Measurements from ENCODE around the gene RAN. TPM values are rescaled to one million over a fixed set of nuclear protein-coding genes. Genes with fewer than 3 reads are reported as not detected.
"Not testable (repeated sequence)": the region's sequence is repeated elsewhere in the genome, so short reads cannot be mapped to it uniquely, and the experiment has no call there.

The RAN gene
- polyA plus RNA-seq, 1 donor from 2014 or later, result 616 TPM

DNA sequence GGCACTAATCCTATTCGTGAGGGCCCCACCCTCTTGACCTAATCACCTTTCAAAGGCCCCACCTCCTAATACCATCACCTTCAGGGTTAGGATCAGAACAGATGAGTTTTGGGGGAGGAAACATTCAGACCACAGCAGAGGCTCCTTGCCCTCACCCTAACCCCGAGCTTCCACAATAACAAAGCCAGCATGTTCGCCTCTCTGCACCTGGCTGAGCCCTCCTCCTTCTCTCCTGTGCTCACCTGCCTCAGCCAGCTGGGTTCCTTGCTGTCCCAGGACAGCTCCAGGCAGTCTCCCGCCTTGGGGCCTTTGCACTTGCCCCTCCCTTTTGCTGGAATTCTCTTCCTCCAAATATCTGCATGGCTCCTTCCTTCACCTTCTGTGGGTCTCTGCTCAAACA lies 9.7 kb upstream of the RAN start:
- TF ChIP-seq RAD21 (conservative IDR thresholded peaks at IDR 0.05) (no peak), SMC3 (conservative IDR thresholded peaks at IDR 0.05; ENCODE audit: poor library complexity) (no peak), TAF1 (IDR thresholded peaks at IDR 0.05; ENCODE audit: low read depth) (no peak)
- TF ChIP-seq, protein P1, sequence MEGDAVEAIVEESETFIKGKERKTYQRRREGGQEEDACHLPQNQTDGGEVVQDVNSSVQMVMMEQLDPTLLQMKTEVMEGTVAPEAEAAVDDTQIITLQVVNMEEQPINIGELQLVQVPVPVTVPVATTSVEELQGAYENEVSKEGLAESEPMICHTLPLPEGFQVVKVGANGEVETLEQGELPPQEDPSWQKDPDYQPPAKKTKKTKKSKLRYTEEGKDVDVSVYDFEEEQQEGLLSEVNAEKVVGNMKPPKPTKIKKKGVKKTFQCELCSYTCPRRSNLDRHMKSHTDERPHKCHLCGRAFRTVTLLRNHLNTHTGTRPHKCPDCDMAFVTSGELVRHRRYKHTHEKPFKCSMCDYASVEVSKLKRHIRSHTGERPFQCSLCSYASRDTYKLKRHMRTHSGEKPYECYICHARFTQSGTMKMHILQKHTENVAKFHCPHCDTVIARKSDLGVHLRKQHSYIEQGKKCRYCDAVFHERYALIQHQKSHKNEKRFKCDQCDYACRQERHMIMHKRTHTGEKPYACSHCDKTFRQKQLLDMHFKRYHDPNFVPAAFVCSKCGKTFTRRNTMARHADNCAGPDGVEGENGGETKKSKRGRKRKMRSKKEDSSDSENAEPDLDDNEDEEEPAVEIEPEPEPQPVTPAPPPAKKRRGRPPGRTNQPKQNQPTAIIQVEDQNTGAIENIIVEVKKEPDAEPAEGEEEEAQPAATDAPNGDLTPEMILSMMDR (IDR thresholded peaks at IDR 0.05; ENCODE audit: poor library complexity, severe bottlenecking), result no peak
- TF ChIP-seq, protein P2, sequence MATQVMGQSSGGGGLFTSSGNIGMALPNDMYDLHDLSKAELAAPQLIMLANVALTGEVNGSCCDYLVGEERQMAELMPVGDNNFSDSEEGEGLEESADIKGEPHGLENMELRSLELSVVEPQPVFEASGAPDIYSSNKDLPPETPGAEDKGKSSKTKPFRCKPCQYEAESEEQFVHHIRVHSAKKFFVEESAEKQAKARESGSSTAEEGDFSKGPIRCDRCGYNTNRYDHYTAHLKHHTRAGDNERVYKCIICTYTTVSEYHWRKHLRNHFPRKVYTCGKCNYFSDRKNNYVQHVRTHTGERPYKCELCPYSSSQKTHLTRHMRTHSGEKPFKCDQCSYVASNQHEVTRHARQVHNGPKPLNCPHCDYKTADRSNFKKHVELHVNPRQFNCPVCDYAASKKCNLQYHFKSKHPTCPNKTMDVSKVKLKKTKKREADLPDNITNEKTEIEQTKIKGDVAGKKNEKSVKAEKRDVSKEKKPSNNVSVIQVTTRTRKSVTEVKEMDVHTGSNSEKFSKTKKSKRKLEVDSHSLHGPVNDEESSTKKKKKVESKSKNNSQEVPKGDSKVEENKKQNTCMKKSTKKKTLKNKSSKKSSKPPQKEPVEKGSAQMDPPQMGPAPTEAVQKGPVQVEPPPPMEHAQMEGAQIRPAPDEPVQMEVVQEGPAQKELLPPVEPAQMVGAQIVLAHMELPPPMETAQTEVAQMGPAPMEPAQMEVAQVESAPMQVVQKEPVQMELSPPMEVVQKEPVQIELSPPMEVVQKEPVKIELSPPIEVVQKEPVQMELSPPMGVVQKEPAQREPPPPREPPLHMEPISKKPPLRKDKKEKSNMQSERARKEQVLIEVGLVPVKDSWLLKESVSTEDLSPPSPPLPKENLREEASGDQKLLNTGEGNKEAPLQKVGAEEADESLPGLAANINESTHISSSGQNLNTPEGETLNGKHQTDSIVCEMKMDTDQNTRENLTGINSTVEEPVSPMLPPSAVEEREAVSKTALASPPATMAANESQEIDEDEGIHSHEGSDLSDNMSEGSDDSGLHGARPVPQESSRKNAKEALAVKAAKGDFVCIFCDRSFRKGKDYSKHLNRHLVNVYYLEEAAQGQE (IDR thresholded peaks at IDR 0.05; ENCODE audit: borderline replicate concordance), result no peak
- Histone ChIP-seq H3K27ac (ENCODE audit: low read length) (no peak overlapping the region), H3K9me2 (ENCODE audit: insufficient read depth, low read length) (no peaks in the 10 kb centered on the region), H3K9me3 (ENCODE audit: low read length) (no peaks in the 10 kb centered on the region), H3K4me3 (ENCODE audit: low read length) (no peak overlapping the region), H3F3A (ENCODE audit: insufficient read depth, low read length, poor library complexity, severe bottlenecking) (no peaks in the 10 kb centered on the region), H3K36me3 (ENCODE audit: insufficient read depth, low read length) (no peaks in the 10 kb centered on the region), H3K9ac (ENCODE audit: low read length) (no peak overlapping the region), H3K27me3 (ENCODE audit: insufficient read depth, low read depth, low read length) (no peaks in the 10 kb centered on the region), H3K79me2 (replicated peaks; ENCODE audit: insufficient read depth, low read length) (no peaks in the 10 kb centered on the region), H2AFZ (ENCODE audit: low read depth, low read length) (no peak overlapping the region), H3K4me2 (ENCODE audit: low read length) (no peak overlapping the region), H4K20me1 (ENCODE audit: insufficient read depth) (no peaks in the 10 kb centered on the region)

DNA sequence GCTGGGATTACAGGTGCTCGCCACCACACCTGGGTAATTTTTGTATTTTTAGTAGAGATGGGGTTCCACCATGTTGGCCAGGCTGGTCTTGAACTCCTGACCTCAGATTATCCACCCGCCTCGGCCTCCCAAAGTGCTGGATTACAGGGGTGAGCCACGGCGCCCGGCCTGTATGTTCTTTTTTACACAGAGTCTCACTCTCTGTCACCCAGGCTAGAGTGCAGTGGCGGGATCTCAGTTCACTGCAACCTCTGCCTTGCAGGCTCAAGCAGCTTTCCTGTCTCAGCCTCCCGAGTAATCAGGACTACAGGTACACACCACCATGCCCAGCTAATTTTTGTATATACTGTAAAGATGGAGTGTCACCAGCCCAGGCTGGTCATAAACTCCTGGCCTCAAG lies 9.1 kb upstream of the RAN start:
- H3K79me2 ChIP-seq (replicated peaks; ENCODE audit: insufficient read depth, low read length); H3K4me3 ChIP-seq (ENCODE audit: low read length); H3K27me3 ChIP-seq (ENCODE audit: insufficient read depth, low read depth, low read length); H3K4me2 ChIP-seq (ENCODE audit: low read length); H4K20me1 ChIP-seq (ENCODE audit: insufficient read depth); H3K27ac ChIP-seq (ENCODE audit: low read length); H3K9ac ChIP-seq (ENCODE audit: low read length); H3K9me2 ChIP-seq (ENCODE audit: insufficient read depth, low read length); H3K36me3 ChIP-seq (ENCODE audit: insufficient read depth, low read length); H2AFZ ChIP-seq (ENCODE audit: low read depth, low read length); H3K9me3 ChIP-seq (ENCODE audit: low read length); H3F3A ChIP-seq (ENCODE audit: insufficient read depth, low read length, poor library complexity, severe bottlenecking): not testable (repeated sequence)

DNA sequence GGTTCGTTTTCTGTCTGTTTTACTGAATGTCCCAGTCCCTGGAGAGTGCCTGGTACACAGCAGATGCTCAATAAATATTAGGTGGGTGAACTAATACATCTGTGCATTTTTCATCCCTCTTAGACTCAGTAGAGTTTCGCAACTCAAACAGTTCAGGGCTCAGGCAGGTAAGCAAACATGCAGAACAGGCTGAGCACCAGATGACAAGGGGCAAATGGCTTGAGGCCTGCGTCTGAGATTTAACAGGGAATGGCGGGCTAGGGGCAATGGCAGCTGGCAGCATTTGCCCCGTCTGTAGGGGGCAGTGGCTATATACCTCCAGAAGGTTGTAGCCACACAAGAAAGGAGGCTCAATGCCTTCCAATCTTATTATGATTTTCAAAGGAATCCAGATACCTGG lies 8.6 kb upstream of the RAN start:
- TF ChIP-seq TAF1 (IDR thresholded peaks at IDR 0.05; ENCODE audit: low read depth) (no peak), SMC3 (conservative IDR thresholded peaks at IDR 0.05; ENCODE audit: poor library complexity) (no peak), RAD21 (conservative IDR thresholded peaks at IDR 0.05) (no peak), MXI1 (conservative IDR thresholded peaks at IDR 0.05; ENCODE audit: poor library complexity, severe bottlenecking) (no peak), POLR2AphosphoS5 (IDR thresholded peaks at IDR 0.05) (no peak), EZH2 (IDR thresholded peaks at IDR 0.05; ENCODE audit: borderline replicate concordance, insufficient read depth, low read length, poor library complexity, severe bottlenecking) (no peak)
- TF ChIP-seq, protein P1 (IDR thresholded peaks at IDR 0.05; ENCODE audit: poor library complexity, severe bottlenecking), result no peak
- TF ChIP-seq, protein P2 (IDR thresholded peaks at IDR 0.05; ENCODE audit: borderline replicate concordance), result no peak
- Histone ChIP-seq H3F3A (ENCODE audit: insufficient read depth, low read length, poor library complexity, severe bottlenecking) (no peaks in the 10 kb centered on the region), H3K27me3 (ENCODE audit: insufficient read depth, low read depth, low read length) (no peaks in the 10 kb centered on the region), H3K9ac (ENCODE audit: low read length) (no peak overlapping the region), H3K27ac (ENCODE audit: low read length) (no peak overlapping the region), H3K9me3 (ENCODE audit: low read length) (no peaks in the 10 kb centered on the region), H3K79me2 (replicated peaks; ENCODE audit: insufficient read depth, low read length) (no peaks in the 10 kb centered on the region), H3K9me2 (ENCODE audit: insufficient read depth, low read length) (no peaks in the 10 kb centered on the region), H3K36me3 (ENCODE audit: insufficient read depth, low read length) (no peaks in the 10 kb centered on the region), H4K20me1 (ENCODE audit: insufficient read depth) (no peaks in the 10 kb centered on the region), H3K4me3 (ENCODE audit: low read length) (no peak overlapping the region), H3K4me2 (ENCODE audit: low read length) (no peak overlapping the region), H2AFZ (ENCODE audit: low read depth, low read length) (no peak overlapping the region)
